Fibroblast of the aortic adventitia (primary cell): ENCODE results near the gene TTC23. TPM values are rescaled to one million over a fixed set of nuclear protein-coding genes. Genes with fewer than 3 reads are reported as not detected.

ENCODE experiments used
- DNase-seq: peaks from one replicate; pipeline ENCODE4 v3.0.0-alpha.2; 2010; ENCODE audit warnings: low read depth
- H3K4me3 ChIP-seq: 2 replicates; pipeline ENCODE4 v1.5.1; 2011; ENCODE audit warnings: low read depth, mild to moderate bottlenecking, control low read depth, low read length, moderate library complexity
- total RNA-seq: library from RNA; depleted of rRNA; stranded (reverse); fragments of >200 nt; gene quantifications from 2 replicates; pipeline ENCODE4 v1.2.3, GENCODE V29; 2012; ENCODE audit warnings: low replicate concordance
- TF ChIP-seq, protein P1 (sequence below): IDR thresholded peaks from 2 replicates; pipeline ENCODE4 v1.5.1; 2011; ENCODE audit warnings: mild to moderate bottlenecking, low read length, control low read depth, inconsistent platforms; ENCODE audit not compliant: insufficient read depth

Gene TTC23
- total RNA-seq, 1 donor = 36.7 TPM

DNA sequence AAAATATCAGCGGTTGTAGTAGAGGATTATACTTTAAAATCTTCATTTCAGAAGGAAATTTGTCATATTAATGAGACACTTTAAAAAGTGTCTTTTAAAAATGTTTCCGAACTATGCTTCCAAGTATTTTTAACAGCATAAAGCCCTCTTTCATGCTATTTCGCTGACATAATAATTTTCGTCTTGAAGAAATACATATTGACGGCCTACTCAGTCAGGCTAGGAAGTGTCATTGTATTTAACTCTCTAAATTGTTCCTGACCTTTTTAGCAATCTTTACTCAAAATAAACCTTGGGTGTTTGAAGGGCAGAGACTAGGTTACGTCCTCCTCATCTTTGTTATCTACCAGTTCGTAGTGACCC is 1.1 kb upstream of the TTC23 start:
- H3K4me3 ChIP-seq = peak overlapping the region; percentile 89
- DNase-seq = no peak
- TF ChIP-seq, protein P1, sequence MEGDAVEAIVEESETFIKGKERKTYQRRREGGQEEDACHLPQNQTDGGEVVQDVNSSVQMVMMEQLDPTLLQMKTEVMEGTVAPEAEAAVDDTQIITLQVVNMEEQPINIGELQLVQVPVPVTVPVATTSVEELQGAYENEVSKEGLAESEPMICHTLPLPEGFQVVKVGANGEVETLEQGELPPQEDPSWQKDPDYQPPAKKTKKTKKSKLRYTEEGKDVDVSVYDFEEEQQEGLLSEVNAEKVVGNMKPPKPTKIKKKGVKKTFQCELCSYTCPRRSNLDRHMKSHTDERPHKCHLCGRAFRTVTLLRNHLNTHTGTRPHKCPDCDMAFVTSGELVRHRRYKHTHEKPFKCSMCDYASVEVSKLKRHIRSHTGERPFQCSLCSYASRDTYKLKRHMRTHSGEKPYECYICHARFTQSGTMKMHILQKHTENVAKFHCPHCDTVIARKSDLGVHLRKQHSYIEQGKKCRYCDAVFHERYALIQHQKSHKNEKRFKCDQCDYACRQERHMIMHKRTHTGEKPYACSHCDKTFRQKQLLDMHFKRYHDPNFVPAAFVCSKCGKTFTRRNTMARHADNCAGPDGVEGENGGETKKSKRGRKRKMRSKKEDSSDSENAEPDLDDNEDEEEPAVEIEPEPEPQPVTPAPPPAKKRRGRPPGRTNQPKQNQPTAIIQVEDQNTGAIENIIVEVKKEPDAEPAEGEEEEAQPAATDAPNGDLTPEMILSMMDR = no peak

DNA sequence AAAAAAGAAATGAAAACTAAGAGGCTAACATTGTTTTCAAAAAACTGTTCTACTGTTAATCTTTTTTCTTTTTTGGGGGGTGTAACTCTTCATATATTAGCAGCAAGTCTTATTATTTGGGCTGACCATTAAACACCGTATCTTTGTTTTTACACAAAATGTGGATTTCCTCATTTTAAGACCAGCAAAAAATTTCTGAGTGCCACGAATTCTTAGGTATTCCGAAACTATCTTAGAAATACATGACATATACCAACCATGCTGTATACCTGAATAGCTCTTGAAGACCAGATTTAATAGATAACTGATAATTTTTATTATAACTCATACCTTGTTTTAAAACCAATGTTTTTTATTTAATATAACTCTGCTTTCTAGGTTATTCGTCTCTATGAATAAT is 620 bp upstream of the TTC23 start:
- DNase-seq = no peak
- H3K4me3 ChIP-seq = peak overlapping the region; percentile 89
- TF ChIP-seq, protein P1 = no peak

DNA sequence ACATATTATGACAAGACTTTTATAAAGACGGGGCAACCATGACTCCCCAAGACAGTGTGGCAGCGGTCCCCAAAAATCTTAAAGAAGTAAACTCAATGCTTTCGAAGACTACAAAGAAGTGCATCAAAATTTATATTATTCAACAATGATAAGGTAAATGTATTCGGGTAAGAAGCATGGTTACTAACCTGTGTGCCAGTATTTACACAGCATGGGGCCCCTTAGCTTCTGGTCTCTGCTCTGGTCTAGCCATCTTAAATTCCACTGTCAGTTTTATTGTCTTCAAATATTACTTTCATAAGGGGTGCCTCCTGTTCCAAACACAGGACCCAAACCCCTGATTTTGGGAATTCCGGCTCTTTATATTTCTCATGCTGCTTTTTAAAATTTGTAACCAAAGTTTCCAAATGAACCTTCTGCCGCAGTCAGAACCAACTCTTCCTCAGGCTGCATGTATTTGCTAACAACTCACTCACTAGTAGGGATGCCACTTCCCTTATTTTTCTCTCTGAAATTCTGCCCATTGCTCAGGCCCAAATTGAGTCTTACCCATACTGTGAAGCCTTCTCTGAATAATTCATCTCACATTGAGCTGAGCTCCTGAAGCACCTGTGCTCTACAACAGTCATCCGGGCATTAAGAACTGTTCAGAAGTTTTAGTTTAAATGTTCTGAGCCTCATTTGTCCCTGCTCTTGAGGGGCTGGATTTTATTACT is 1.2 kb downstream of the TTC23 start:
- TF ChIP-seq, protein P1 = no peak
- DNase-seq = no peak
- H3K4me3 ChIP-seq = peak overlapping the region; percentile 78

DNA sequence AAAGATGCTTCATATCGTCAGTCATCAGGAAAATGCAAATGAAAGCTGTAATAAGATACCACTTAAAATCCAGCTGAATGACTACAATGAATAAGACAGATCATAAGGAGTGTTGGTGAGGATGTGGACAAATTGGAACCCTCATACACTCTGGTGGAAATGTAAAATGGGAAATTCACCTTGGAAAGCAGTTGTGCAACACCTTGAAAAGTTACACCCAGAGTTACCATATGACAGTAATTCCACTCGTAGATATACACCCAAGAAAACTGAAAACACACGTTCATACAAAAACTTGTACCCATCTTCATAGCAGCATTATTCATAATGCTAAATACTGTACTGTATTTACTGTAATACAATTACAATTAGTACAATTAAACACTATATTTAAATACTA is 2.3 kb downstream of the TTC23 start:
- no peak overlapping the region for H3K4me3 ChIP-seq
- TF ChIP-seq, protein P1 = no peak
- no peak for DNase-seq

DNA sequence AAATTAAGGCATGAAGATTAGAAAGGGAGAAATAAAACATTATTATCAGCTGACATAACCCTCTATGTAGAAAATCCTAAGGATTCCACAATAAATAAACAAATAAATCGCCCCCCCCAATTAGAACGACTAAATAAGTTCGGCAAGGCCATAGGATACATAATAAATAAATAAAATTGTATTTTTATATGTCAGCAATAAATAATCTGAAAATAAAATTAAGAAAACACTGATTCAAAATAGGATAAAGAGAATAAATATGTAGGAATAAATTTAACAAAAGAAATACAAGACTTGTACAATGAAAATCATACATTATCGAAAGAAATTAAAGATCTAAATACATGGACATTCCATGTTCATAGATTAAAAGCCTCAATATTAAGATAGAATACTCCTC is 5.1 kb downstream of the TTC23 start:
- no peak overlapping the region for H3K4me3 ChIP-seq
- TF ChIP-seq, protein P1 = no peak
- no peak for DNase-seq

DNA sequence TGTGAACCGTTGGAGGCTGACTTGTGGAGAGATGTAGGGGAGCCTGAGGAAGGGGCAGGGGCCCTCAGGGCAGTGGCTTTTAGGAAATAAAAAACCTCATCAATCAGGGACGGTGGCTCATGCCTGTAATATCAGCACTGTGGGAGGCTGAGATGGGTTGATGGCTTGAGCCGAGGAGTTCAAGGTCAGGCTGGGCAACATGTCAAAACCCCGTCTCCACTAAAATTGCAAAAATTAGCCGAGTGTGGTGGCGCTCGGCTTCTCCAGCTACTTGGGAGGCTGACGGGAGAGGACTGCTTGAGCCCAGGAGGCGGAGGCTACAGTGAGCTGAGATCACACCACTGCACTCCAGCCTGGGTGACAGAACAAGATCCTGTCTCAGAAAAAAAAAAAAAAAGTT is 7.6 kb downstream of the TTC23 start:
- TF ChIP-seq, protein P1 = no peak

DNA sequence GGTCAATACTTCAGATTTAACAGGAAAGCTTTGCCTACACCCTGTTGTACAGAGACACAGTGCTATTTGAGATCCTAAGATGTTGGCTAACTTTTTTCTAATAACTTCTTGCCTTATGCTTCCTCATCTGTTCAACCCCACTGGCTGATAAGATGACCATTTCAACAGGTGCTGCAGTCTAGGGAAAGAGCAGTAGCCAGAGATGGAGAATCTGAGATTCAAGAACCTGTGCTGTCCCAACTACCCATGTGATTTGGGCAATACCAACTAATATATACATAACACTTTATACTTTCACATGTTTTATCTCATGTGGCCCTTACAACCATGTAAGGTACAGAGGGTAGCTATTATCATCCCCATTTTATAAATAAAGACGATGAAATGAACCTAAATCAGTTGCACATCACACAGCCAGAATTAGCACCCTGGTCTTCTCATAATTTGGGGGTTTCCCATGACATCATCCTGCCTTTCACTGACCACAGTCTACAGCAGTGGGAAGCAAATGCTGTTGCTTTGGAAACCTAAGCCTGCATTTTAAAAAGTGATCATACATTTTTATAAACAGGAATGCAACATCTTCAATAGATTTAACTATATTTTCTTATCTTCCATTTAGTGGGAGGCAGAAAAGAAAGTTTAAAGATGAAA is 9.7 kb downstream of the TTC23 start:
- DNase-seq = no peak

More for the DNA sequence above, 7.6 kb downstream of the TTC23 start:
- no peak for DNase-seq
- no peak overlapping the region for H3K4me3 ChIP-seq

More for the DNA sequence above, 9.7 kb downstream of the TTC23 start:
- H3K4me3 ChIP-seq = no peak overlapping the region
- TF ChIP-seq, protein P1 = no peak
